Lung (tissue), 12 donors: ENCODE data around the gene DHX30. TPM values are rescaled to one million over a fixed set of nuclear protein-coding genes. Genes with fewer than 3 reads are reported as not detected.

Source experiments
- ATAC-seq: fragments of 200-7000 bp; cut with Tn5 transposase; one replicate; pipeline ENCODE4 v1.9.1; 2020; ENCODE audit warnings: moderate number of reproducible peaks; ENCODE audit not compliant: insufficient read depth, low FRiP score
- DNase-seq, 3 donors: peaks; one replicate each; pipeline ENCODE4 v3.0.0-alpha.2; 2013 to 2017
- H3K27ac ChIP-seq, 2 donors: one replicate each; pipeline ENCODE4 v1.5.1; 2013; ENCODE audit warnings: mild to moderate bottlenecking in 2 of 2, moderate library complexity in 2 of 2, control low read depth in 1 of 2, inconsistent platforms in 1 of 2, low read depth in 1 of 2, low read length in 1 of 2
- H3K27me3 ChIP-seq, 3 donors: one replicate each; pipeline ENCODE4 v1.5.1; 2013; ENCODE audit warnings: low read length in 2 of 3; ENCODE audit not compliant: control insufficient read depth in 3 of 3, insufficient read depth in 3 of 3
- H3K36me3 ChIP-seq, 4 donors: one replicate each; pipeline ENCODE4 v1.5.1; 2013; ENCODE audit warnings: low read length in 4 of 4, mild to moderate bottlenecking in 1 of 4, moderate library complexity in 1 of 4; ENCODE audit not compliant: control insufficient read depth in 4 of 4, insufficient read depth in 4 of 4
- H3K4me1 ChIP-seq, 5 donors: one replicate each; pipeline ENCODE4 v1.5.1; 2013; ENCODE audit warnings: low read length in 5 of 5, mild to moderate bottlenecking in 2 of 5, moderate library complexity in 1 of 5; ENCODE audit not compliant: control insufficient read depth in 5 of 5, insufficient read depth in 5 of 5
- H3K4me3 ChIP-seq: one replicate; pipeline ENCODE4 v1.5.1; 2013; ENCODE audit warnings: mild to moderate bottlenecking, control low read depth, moderate library complexity
- H3K9ac ChIP-seq, 2 donors: one replicate each; pipeline ENCODE4 v1.5.1; 2013; ENCODE audit warnings: low read length in 2 of 2, control low read depth in 1 of 2; ENCODE audit not compliant: insufficient read depth in 1 of 2
- H3K9me3 ChIP-seq, 4 donors: one replicate each; pipeline ENCODE4 v1.5.1; 2013; ENCODE audit warnings: low read length in 3 of 4, mild to moderate bottlenecking in 1 of 4, moderate library complexity in 1 of 4; ENCODE audit not compliant: control insufficient read depth in 4 of 4, insufficient read depth in 3 of 4
- CTCF ChIP-seq: IDR thresholded peaks from 2 replicates; pipeline ENCODE4 v1.5.1; 2012; ENCODE audit warnings: mild to moderate bottlenecking; ENCODE audit errors: control extremely low read depth, extremely low read depth
- WGBS, 2 donors: extraction: QIAGEN DNeasy Blood & Tissue Kit; methylation state at CpG; one replicate each; pipeline ENCODE4 v1.1.7; 2013; 5-methylcytosine and 5-hydroxymethylcytosine counted together
- polyA plus RNA-seq, 2 donors: library from polyadenylated mRNA; stranded (reverse); fragments of 200-250 nt; gene quantifications; one replicate each; pipeline ENCODE4 v1.2.1, GENCODE V29; 2013
- total RNA-seq, 2 donors: library from RNA; depleted of rRNA in 1 of 2; stranded (reverse); fragments of >200 nt in 1 of 2; gene quantifications; one replicate each; pipeline ENCODE4 v1.2.1, GENCODE V29; 2014 to 2021
- donor health status: control.
- donor health status: control.
- donor health status: Bipolar disorder and iron deficiency.
- donor health status: healthy.
- donor health status: DM: yes; HTN: yes; CAD: no.

Gene DHX30
- total and polyA plus RNA-seq, 4 donors, result 42.2 to 65.9 (median 53.8) TPM

- Histone ChIP-seq H3K4me3 (no peak overlapping the region), H3K9me3 (peaks cover 0 to 2% (median 0%) of the 10 kb centered on the region in 4 donors), H3K36me3 (no peaks in the 10 kb centered on the region), H3K27ac (no peak overlapping the region), H3K4me1 (no peaks in the 10 kb centered on the region), H3K27me3 (no peaks in the 10 kb centered on the region), H3K9ac (no peak overlapping the region)
- no peak for ATAC-seq
- 92 to 97% methylated on average over 16 of the region's 16 CpGs for WGBS, 2 donors
- DNase-seq, result no peak
- TF ChIP-seq CTCF, result no peak
Measured at GRCh38 chr3:47791193-47791855, 11.6 kb upstream of the DHX30 start.

- WGBS, 2 donors, result 97 to 100% methylated on average over 2 of the region's 2 CpGs
- Histone ChIP-seq H3K9me3 (peaks cover 0 to 2% (median 0%) of the 10 kb centered on the region in 4 donors), H3K36me3 (no peaks in the 10 kb centered on the region), H3K9ac (no peak overlapping the region), H3K4me3 (no peak overlapping the region), H3K27me3 (no peaks in the 10 kb centered on the region), H3K4me1 (no peaks in the 10 kb centered on the region), H3K27ac (no peak overlapping the region)
- no peak for TF ChIP-seq CTCF
- DNase-seq (no peak), ATAC-seq (no peak)
Measured at GRCh38 chr3:47792699-47793098, 10.2 kb upstream of the DHX30 start.

GRCh38 chr3:47794544-47794943 is 8.4 kb upstream of the DHX30 start:
- WGBS, 2 donors, result 65 to 77% methylated on average over 4 of the region's 4 CpGs
- no peak overlapping the region for H3K27ac ChIP-seq
- no peak for ATAC-seq

More at GRCh38 chr3:47794544-47794943, 8.4 kb upstream of the DHX30 start:
- H3K36me3 ChIP-seq, result no peaks in the 10 kb centered on the region
- no peaks in the 10 kb centered on the region for H3K27me3 ChIP-seq
- H3K4me3 ChIP-seq, result no peak overlapping the region
- peaks cover 0 to 2% (median 0%) of the 10 kb centered on the region in 4 donors for H3K9me3 ChIP-seq
- H3K4me1 ChIP-seq, result no peaks in the 10 kb centered on the region
- no peak overlapping the region for H3K9ac ChIP-seq
- DNase-seq, result no peak
- TF ChIP-seq CTCF, result no peak
